ENCODE results near the gene TAPBP. TPM values are rescaled to one million over a fixed set of nuclear protein-coding genes. Genes with fewer than 3 reads are reported as not detected.
"Not testable (repeated sequence)": the region's sequence is repeated elsewhere in the genome, so short reads cannot be mapped to it uniquely, and the experiment has no call there.

Gene TAPBP
- total RNA-seq, 1 donor from 2014 or later = 16.2 TPM

DNA sequence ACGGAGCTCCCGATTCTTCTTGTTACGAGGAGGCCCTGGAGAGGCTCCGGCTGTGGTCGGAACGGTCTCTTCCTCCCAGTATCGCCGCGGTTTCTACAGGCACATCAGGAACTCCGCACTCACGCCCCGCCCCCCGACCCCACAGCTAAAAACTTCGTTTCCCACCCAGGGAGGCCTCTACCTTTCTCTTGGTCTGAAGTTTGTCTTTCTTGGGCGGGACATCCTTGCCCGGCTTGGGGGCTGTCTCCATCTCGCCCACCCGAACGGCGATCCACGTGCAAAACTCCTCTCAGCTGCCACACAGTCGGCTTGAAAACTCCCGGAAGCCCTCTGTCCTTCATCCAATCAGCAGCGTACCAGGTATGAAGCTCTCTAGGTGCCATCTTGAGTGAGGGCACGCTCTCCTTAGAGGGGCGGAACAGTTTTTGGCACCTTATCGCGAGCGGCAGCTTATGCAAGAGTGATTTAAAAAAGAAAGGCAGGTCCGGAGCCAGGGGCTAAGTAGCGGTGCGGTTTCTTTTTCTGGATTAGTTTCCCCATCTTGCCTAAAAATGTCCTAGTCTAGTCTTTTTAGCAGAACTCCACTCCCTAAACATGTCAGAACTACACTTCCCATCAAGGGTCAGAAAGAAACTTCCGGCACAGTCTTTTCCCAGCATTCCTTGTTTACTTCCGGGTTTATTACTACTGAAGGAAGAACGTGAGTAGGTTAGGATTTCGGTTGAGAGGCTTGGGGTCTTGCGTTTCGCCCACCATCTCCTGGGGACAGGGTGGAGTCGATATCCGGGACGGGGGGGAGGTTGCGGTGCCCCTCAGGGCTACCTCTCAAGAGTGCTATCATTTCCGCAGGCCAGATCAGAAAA, 24.7 kb downstream of the TAPBP start, which contains the start of the genes PFDN6 and WDR46:
TSS of gene PFDN6 (plus strand) at position 681 of the 863 bp plus-strand sequence. CDS start 256 bp downstream, outside the sequence.
TSS of gene WDR46 (minus strand) at position 319 of the 863 bp plus-strand sequence. CDS start at position 250, 69 bp downstream.
- H3K4me1 Mint-ChIP-seq = peaks cover 31% of the 10 kb centered on the region
- TF ChIP-seq, protein P1, sequence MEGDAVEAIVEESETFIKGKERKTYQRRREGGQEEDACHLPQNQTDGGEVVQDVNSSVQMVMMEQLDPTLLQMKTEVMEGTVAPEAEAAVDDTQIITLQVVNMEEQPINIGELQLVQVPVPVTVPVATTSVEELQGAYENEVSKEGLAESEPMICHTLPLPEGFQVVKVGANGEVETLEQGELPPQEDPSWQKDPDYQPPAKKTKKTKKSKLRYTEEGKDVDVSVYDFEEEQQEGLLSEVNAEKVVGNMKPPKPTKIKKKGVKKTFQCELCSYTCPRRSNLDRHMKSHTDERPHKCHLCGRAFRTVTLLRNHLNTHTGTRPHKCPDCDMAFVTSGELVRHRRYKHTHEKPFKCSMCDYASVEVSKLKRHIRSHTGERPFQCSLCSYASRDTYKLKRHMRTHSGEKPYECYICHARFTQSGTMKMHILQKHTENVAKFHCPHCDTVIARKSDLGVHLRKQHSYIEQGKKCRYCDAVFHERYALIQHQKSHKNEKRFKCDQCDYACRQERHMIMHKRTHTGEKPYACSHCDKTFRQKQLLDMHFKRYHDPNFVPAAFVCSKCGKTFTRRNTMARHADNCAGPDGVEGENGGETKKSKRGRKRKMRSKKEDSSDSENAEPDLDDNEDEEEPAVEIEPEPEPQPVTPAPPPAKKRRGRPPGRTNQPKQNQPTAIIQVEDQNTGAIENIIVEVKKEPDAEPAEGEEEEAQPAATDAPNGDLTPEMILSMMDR (conservative IDR thresholded peaks at IDR 0.05) = no peak
- H3K9me3 Mint-ChIP-seq = no peaks in the 10 kb centered on the region
- H3K27me3 Mint-ChIP-seq (ENCODE audit: low read depth) = no peaks in the 10 kb centered on the region
- H3K27ac Mint-ChIP-seq (ENCODE audit: unreplicated experiment) = peak within 1 kb of the TSS; percentile 76
- peak; percentile 62 for DNase-seq (ENCODE audit: low read depth, low spot score)
- H3K36me3 Mint-ChIP-seq (ENCODE audit: low read depth) = peaks cover 2% of the 10 kb centered on the region
- H3K4me3 Mint-ChIP-seq = peak within 1 kb of the TSS; percentile 96

DNA sequence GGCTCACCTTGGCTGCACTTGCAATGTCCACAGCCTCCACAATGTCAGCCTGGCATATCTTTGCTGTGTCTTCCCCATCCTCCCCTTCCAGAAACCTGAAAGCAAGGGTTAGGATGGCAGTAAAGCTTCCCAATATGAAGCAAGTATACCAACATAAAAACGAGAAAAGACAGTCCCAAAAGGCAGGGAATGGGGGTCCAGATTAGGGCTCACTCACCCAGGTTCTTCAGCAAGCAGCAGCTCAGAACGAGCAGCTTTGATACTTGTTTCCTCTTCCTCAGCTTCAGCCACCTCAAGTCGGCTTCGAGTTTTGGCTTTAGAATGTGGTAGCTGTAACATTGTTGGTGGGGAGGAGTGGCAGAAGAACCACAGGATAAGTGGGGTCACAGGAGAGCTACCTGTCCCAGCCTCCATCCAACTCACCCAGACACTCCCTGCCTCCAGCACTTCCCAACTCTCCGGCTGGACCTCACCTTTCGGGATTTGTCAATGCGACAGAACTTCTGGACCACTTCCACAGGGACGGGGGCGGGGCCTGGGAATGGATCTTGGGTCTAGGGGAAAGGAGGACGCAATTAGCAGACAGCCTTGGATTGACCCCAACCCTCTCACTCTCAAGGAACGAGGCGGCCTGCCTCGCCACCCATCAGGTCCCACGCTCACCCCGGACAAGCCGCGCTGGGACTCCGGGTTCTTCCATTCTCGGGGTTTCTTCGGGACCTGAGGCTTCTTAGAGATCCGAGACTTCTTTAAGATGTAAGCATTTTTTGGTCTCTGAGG, 25.5 kb downstream of the TAPBP start:
- H3K27ac Mint-ChIP-seq (ENCODE audit: unreplicated experiment) = no peak overlapping the region
- no peaks in the 10 kb centered on the region for H3K9me3 Mint-ChIP-seq

DNA sequence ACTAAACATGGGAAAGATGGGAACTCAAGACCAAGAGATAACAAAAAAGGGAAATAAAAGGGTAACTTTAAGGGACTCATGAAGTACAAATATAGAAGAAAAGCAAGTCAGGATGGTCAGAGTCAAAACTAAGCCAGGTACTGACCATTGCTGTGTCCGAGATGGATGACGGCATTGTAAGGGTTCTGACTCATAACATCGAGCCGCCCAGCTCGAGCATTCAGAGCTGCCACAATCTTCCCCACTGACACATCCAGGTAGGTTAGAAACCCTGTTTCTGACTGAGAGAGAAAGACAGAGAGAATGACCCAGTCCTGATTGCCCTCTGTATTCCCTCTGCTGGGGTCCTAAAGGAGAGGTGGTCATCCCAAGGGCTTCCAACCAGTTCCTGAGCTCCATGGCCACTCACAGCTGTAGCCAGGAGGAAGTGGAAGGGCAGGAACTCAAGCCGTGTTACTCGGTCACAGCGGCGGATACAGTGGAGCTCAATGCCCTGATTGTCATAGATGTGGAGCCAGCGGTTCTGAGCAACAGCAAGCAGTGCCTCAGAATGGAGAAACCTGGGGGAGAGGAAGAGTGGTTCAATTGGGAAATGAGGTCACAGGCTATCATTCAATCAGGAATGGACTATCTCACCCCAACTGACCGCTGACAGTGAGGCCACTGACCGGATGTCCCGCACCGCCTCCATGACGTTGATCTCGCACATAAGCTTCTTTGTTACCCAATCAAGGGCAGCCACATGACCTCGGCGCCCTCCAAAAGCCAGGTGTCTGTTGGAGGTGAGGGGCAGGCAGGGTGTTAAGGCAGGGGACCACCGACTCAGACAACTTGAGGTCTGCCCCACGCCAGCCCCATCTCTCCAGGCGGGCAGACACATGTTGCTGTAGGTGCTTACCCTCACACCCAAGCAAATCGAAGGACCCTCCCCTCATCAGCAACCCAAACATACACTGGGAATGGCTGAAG, 26.6 kb downstream of the TAPBP start:
- DNase-seq (ENCODE audit: low read depth, low spot score) = no peak
- no peaks in the 10 kb centered on the region for H3K9me3 Mint-ChIP-seq
- H3K36me3 Mint-ChIP-seq (ENCODE audit: low read depth) = peaks cover 2% of the 10 kb centered on the region
- peak overlapping the region; percentile 96 for H3K4me3 Mint-ChIP-seq
- H3K27me3 Mint-ChIP-seq (ENCODE audit: low read depth) = no peaks in the 10 kb centered on the region
- TF ChIP-seq, protein P1 (conservative IDR thresholded peaks at IDR 0.05) = no peak
- no peak overlapping the region for H3K27ac Mint-ChIP-seq (ENCODE audit: unreplicated experiment)
- peaks cover 31% of the 10 kb centered on the region for H3K4me1 Mint-ChIP-seq

More for the DNA sequence above, 25.5 kb downstream of the TAPBP start:
- Mint-ChIP-seq H3K36me3 (ENCODE audit: low read depth) (peaks cover 2% of the 10 kb centered on the region), H3K4me3 (peak overlapping the region; percentile 96), H3K27me3 (ENCODE audit: low read depth) (no peaks in the 10 kb centered on the region), H3K4me1 (peaks cover 31% of the 10 kb centered on the region)
- TF ChIP-seq, protein P1 (conservative IDR thresholded peaks at IDR 0.05) = no peak
- no peak for DNase-seq (ENCODE audit: low read depth, low spot score)

DNA sequence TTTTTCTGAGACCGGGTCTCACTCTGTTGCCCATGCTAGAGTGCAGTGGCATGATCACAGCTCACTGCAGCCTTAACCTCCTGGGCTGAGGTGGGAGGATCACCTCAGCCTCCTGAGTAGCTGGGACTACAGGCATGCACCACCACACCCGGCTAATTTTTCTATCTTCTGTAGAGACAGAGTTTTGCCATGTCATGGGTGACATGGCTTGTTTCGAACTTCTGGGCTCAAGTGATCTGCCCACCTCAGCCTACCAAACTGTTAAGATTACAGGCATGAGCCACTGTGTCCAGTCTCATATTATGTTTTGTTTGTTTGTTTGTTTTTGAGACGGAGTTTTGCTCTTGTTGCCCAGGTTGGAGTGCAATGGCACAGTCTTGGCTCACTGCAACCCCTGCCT, 28.7 kb downstream of the TAPBP start:
- not testable (repeated sequence) for H3K9me3 Mint-ChIP-seq; H3K27me3 Mint-ChIP-seq (ENCODE audit: low read depth); H3K4me3 Mint-ChIP-seq; DNase-seq (ENCODE audit: low read depth, low spot score); H3K36me3 Mint-ChIP-seq (ENCODE audit: low read depth); H3K27ac Mint-ChIP-seq (ENCODE audit: unreplicated experiment)
- peaks cover 22% of the 10 kb centered on the region for H3K4me1 Mint-ChIP-seq

DNA sequence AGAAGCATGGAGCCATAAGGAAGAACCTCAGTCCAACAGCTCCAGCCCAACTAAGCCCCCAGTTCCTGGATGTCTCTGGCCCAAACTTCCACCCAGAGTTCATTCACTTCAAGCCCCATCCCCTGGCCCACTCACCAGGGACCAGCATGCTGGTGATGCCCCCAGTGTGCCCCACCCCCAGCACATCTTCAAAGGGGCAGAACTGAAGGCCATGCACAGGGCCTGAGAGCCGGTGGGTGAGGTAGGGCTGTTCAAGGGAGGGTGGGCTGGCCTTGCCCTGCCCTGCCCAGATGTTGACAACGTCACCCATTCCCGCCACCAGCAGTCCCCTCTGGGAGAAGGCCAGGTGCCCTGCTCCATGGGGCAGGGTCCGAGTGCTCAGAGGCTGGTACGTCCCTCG, 33.3 kb downstream of the TAPBP start:
- Mint-ChIP-seq H3K27ac (ENCODE audit: unreplicated experiment) (no peak overlapping the region), H3K4me3 (peak overlapping the region; percentile 59), H3K27me3 (ENCODE audit: low read depth) (no peaks in the 10 kb centered on the region), H3K4me1 (peaks cover 19% of the 10 kb centered on the region), H3K36me3 (ENCODE audit: low read depth) (peaks cover 4% of the 10 kb centered on the region), H3K9me3 (no peaks in the 10 kb centered on the region)
- TF ChIP-seq, protein P1 (conservative IDR thresholded peaks at IDR 0.05) = no peak
- no peak for DNase-seq (ENCODE audit: low read depth, low spot score)

Data from neural crest cell (in vitro differentiated cells).